GM12874 (cell line): ENCODE results near the gene ART3.

Source experiments
- TF ChIP-seq, protein P1 (sequence below): IDR thresholded peaks from 2 replicates; pipeline ENCODE4 v1.5.1; 2011; ENCODE audit warnings: low read depth, mild to moderate bottlenecking, control low read depth, low read length, moderate library complexity; ENCODE audit not compliant: insufficient read depth

Gene ART3

DNA sequence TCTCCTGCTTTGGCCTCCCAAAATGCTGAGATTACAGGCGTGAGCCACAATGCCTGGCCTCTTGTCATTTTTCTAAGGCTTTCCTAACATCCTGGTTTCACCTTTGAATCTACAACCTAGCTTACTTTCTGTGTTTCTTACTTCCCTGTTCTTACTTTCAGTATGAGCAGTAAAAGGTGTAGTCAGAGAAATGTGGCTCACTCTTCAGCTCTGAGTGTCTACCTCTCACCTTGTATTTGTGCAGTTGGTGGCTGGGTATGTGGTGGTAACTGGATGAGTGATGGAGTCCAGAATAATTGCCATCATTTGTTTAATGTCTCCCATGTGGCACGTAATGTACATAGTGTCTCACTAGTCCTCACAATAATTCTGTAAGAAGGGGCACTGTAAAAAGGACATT, 19.5 kb upstream of the ART3 start:
- TF ChIP-seq, protein P1, sequence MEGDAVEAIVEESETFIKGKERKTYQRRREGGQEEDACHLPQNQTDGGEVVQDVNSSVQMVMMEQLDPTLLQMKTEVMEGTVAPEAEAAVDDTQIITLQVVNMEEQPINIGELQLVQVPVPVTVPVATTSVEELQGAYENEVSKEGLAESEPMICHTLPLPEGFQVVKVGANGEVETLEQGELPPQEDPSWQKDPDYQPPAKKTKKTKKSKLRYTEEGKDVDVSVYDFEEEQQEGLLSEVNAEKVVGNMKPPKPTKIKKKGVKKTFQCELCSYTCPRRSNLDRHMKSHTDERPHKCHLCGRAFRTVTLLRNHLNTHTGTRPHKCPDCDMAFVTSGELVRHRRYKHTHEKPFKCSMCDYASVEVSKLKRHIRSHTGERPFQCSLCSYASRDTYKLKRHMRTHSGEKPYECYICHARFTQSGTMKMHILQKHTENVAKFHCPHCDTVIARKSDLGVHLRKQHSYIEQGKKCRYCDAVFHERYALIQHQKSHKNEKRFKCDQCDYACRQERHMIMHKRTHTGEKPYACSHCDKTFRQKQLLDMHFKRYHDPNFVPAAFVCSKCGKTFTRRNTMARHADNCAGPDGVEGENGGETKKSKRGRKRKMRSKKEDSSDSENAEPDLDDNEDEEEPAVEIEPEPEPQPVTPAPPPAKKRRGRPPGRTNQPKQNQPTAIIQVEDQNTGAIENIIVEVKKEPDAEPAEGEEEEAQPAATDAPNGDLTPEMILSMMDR, result no peak

GRCh38 chr4:76055421-76055820, 19.1 kb upstream of the ART3 start:
- TF ChIP-seq, protein P1, result no peak

DNA sequence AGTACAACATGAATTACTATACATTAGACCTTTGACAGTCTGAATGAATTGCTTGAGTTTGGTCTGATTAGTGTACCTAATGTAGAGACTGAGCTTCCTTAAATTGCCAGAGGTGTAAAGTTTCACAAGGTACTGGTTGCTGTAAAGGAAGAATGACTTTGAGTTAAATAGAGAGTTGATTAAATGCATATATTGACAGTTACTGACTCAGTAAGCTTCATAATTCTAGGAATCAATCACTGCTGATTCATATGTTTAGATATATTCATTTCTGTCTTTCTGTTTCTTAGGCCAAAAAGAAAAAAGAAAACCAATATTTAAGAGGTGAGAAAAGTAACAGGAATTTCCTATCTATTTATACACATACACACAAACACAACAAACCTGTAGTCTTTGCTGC, 16.2 kb upstream of the ART3 start:
- TF ChIP-seq, protein P1, result no peak

DNA sequence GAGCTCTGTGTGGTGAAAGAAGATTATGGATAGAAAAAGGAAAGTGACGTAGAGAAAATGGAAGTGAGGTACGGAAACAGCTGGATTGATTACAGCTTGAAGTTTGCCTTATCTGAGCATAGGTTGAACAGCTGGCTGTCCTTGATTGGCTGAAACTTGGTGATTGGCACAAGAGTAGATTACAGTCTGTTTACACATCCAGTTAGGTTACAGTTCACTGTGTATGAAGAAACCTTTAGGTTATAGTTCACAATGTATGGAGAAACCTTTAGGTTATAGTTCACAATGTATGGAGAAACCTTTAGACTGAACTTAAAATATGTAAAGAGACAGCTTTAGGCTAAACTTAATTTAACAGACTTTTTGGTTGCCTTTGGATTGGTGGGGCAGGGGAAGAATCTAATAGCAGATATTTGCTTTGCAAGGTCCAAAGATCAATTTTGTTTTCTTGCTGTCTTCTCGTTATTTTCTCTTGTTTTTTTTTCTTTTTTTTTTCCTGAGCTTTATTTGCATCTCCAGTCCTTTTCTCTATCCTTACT, 15.6 kb upstream of the ART3 start:
- TF ChIP-seq, protein P1, result no peak

DNA sequence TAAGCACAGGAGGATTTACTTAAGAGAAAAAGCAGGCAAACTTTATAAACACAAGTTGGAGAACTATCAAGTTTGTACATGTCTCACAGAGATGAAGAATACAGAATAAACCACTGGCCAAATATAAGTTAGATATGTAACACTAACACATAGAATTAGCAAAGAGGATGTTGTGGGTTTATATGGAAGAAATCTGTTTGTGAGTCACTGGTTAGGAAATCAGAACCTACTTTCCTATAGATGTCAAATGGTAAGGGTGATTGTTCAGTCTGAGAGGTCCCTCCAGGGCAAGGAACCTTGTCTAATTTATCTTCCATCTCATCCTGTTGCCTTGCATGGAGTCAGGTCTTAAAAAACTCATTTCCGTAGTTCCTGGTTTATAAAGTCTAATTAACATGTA, 14.8 kb upstream of the ART3 start:
- TF ChIP-seq, protein P1, result no peak

GRCh38 chr4:76060506-76060905, 14.0 kb upstream of the ART3 start:
- TF ChIP-seq, protein P1, result no peak

- TF ChIP-seq, protein P1, result no peak
These were observed 13.1 kb upstream of the ART3 start for GRCh38 chr4:76061421-76061820.
